NCI-H187 (cell line): ENCODE results near the gene ADAMTSL4.
"Not testable (repeated sequence)": the region's sequence is repeated elsewhere in the genome, so short reads cannot be mapped to it uniquely, and the experiment has no call there.

Source experiments
- DNase-seq, 2 experiments: peaks; one replicate each; lab custom pipeline; 2025; lab: John Stamatoyannopoulos, UW

Gene ADAMTSL4

GRCh38 chr1:150567341-150567716 is 18.1 kb downstream of the ADAMTSL4 start:
- DNase-seq = no peak

DNA sequence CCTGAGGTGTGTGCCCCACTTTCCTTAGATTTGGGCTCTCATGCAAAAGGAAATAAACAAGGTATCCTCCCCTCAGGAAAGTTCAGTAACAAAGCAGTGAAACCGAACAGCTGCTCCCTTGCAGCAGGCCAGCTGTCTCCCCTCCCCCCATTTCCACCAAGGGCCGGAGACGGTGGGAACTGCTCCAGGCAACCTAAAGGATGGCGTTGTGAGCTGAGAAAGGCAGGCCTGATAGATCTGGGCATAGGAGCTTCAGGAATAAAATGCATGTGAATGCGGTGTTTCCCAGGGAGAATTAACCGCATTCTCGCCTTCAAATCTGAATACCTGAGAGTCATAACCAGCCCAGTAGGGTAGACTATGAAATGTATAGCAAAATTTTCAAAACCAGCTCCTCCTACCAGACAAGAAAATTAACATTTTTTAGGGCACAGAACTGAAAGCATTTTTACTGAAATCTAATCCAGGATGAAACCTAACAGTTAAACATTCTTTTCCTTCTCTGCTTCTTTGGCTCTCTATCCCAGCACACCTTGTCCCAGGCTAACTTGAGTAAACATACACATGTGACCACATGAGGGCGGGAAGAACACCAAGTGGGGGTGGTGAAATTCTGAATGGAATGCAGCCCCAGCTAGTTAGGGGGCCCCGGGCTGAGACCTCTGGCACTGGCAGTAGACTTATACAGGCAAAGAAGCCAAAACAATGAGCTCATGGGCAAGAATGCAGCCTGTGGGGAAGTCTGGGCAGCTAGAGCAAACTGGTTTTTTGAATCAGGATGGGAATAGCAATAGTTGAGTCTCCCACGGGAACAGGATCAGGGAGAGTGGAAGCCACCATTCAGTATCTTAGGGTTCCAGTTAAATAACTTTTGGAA is 18.7 kb downstream of the ADAMTSL4 start:
- DNase-seq = no peak

DNA sequence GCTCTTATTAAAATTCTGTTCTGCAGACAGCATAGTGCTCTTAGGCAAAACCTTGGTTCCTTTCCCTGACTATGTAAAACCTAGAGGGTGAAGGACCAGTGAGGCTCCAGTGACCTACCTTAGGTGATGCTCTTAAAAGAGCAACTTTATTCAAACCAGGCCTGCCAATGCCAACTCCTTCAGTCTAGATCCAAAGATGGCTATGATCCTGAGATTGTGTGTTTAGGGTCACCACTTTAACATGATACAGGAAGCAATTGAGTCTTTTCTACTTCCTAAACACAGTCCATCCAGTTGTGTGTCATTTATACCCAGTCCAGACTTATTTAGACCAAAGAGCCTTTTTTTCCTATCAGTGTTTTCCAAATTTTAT is 19.4 kb downstream of the ADAMTSL4 start:
- no peak for DNase-seq

DNA sequence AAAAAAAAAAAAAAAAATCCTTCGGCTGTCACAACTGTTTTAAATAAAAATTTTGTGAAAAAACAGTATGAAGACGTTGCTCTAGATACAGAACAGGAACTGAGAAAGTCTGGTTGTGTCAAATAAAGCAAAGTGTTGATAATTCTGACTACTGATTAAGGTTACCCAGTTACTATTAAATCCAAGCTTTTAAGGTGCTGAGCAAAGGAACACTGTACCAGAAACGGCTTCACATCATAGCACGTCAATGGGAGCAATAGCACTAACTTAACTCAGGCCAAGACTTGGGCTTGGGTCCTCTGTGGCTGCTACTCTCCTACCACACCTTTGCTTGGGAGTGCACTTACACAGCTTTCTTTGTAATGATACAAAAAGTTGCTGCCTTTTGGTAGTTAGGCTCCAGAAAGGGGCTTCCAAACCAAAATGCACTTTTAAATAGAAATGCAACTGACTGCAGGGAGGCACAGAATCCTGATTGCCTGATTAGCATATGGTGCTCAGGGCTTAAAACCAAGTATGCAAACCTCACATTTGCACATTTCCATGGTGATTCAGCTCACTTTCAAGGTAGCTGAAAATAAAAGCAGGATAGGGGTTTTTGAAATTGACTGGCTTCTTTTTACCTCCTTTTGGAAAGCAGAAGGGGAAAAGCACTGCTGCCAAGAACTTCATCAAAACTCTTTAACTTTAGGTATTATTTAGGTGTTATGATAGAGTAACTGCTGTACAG is 23.9 kb downstream of the ADAMTSL4 start:
- DNase-seq = no peak

GRCh38 chr1:150573648-150574071 is 24.5 kb downstream of the ADAMTSL4 start:
- DNase-seq = not testable (repeated sequence)

GRCh38 chr1:150574260-150575071 is 25.3 kb downstream of the ADAMTSL4 start:
- DNase-seq = no peak

GRCh38 chr1:150575072-150575489 is 25.9 kb downstream of the ADAMTSL4 start:
- no peak for DNase-seq

DNA sequence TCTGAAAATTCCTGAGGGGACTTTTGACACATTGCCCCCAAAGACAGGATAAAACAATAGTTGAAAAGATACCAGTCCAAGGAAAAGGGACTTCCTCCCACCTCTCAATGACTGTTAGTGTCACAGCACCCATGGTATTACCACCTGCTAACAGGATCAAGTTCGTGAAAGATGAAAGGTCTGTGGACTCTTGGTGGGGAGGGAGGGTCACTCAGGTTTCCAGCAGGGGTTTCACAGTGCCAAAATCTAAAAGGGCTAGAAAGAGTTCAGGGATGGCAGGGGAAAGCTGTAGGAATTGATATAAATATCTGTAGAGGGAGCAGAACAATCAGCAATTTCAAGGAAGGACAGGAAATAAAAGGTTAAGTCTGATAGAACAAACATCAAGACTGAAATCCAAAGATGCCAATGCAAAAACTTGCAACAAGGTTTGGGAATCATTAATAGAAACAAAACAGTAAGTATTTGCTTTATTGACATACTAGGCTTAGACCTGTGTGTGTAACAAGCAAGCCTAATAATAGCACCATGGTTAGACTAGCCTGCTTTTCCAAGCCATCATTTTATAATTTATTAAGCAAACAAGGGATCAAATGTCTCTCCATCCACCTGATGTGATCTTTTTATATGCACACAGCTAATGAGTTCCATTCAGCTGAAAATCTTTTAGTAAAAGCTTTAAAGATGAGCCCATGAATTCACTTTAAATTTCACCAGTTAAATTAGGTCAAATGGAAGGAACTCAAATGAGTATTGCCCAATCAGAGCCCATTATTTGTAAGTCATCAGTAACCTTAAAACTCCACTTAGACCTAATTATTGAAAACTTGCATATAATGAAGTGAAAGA is 26.5 kb downstream of the ADAMTSL4 start:
- DNase-seq = no peak

- DNase-seq = no peak
These were observed 27.1 kb downstream of the ADAMTSL4 start for GRCh38 chr1:150576367-150576711.

- DNase-seq = no peak
These were observed 27.8 kb downstream of the ADAMTSL4 start for GRCh38 chr1:150576794-150577556.

DNA sequence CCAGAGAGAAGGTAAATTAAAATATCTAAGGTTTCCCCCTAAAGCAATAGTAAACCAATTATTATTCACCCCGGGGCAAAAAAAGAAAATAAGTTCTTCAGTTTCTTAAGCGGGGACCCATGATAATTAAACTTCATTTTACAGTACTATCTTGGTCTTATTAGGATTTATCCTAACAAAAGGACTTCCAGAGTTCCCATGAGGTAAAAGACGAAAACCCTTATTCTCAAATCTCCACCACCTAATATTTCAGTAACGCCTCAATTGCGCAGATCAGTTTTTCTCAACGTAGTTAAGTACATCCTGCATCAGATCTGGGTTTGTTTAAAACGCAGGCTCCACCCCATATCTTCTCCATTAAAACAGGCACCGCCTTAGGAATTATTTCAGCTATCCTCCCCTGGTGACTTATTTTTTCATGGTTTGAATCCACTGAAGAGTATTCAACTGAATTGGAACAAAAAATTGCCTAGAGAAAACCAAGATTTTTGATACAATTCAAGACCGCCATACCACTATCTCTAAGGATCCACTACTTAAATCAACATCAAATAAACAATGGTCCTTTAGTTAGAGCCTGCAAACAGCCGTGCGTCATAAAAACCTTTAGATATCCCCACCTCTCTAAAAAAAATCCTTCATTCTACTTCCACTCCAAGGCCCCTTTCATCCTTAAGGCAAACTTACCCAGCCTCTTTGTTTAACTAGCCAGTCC is 28.5 kb downstream of the ADAMTSL4 start:
- no peak for DNase-seq

DNA sequence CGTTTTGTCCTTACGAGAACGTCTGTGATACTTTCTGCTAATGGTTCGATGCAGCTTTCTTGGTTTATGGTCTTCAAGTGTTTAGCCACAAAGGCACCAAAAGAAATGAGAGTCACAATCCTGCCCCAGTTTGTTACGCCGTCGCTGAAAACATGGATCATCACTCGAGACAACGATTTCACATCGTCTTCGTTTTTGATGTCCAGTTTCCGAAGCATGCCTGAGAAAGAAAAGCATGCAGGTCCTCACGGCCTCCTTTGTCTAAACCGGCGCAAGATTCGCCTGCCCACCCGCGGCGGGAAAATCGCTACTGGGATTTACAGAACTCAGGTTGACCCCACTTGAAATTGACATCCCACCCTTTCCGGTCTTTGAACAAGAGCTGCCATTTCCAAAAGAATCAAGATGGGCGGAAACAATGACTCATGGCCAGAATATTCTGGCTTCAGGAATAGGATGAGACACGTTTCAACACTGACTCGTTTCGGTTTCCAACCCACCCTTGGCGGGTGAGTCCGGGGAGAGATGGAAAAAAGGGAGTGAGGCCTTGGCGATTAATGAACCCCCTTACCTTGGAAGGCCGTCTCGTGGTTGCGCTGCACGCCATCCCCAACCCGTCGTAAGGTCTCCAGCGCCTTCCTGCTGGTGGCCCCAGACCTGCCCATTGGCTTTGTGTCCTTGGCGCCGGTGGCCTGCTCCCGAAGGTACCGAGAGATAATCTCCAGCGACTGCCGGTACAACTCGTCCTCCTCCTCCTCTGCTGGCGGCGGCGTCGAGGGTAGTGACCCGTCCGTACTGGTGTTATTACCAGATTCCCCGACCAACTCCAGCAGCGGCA is 29.3 kb downstream of the ADAMTSL4 start:
- DNase-seq = peak; percentile 21 to 84

DNA sequence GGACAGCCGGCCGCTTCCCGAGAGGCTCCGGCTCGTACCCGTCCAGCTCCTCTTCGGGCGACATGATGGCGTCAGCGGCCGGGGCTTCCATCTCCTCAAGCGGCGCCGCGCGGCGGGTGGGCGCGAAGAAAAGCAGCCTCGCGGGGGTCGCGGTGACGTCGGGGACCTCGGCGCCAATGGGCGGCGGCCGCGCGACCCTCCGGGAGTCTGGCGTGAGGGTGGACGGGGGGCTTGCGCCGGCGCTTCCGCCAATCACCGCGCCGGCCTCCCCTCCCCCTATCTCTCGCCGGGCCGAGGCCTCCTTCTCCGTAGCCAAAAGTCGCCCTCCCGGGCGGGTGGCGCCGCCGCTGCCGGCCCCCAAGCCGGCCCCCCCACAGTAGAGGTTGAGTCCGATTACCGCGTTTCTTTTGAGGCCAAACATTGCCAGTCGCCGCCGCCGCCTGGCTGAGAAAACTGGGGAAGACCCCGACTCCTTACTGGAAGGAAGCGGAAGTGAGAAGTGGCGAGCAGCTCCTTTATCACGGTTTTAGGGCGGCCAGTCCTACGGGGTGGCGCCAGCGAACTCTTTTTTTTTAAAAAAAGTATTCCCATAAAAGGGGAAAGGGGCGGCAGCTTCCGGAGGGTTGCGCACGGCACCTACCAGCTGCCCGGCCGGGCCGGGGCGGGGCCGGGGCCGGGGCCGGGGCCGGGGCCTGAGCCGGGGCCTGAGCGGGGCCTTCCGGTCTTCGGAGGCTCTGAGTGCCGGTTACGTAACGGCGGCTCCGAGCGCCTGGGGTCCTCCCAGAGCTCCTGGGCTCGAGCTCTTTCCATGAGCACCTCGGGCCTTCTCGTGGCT is 30.1 kb downstream of the ADAMTSL4 start, which contains the start of gene MCL1:
Gene MCL1, minus strand, starts transcription at position 501 of the 835 bp plus-strand sequence. Its CDS starts 80 bp downstream, at position 421.
- peak; percentile 95 to 98 for DNase-seq

- no peak for DNase-seq
These were observed 30.9 kb downstream of the ADAMTSL4 start for GRCh38 chr1:150579945-150580642.

DNA sequence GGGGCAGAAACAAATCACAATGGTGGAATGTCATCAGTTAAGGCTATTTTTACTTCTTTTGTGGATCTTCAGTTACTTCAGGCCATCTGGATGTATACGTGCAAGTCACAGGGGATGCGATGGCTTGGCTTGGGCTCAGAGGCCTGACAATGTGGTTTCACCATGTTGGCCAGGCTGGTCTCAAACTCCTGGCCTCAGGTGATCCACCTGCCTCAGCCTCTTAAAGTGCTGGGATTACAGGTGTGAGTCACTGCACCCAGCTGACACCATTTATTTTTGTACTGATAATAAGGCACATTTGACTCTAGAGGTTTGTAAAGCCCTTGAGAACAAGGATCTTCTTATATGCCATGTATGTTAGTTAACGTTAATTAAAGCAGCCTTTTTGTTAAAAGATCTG is 31.8 kb downstream of the ADAMTSL4 start:
- not testable (repeated sequence) for DNase-seq

- DNase-seq = not testable (repeated sequence)
These were observed 32.2 kb downstream of the ADAMTSL4 start for GRCh38 chr1:150581437-150581836.

DNA sequence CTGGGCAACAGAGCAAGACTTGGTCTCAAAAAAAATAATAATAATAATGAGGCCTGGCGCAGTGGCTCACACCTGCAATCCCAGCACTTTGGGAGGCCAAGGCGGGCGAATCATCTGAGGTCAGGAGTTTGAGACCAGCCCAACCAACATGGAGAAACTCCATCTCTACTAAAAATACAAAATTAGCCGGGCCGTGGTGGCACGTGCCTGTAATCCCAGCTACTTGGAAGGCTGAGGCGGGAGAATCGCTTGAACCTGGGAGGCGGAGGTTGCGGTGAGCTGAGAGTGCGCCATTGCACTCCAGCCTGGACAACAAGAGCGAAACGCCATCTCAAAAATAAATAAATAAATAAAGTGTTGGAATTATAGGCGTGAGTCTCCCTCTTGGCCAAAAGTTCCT is 32.8 kb downstream of the ADAMTSL4 start:
- not testable (repeated sequence) for DNase-seq
